Fibroblast of villous mesenchyme (primary cell): ENCODE measurements around the gene TMEFF1. TPM values are rescaled to one million over a fixed set of nuclear protein-coding genes. Genes with fewer than 3 reads are reported as not detected.

Source experiments
- DNase-seq: peaks from one replicate; pipeline ENCODE4 v3.0.0-alpha.2; 2010; ENCODE audit warnings: low read depth
- H3K4me3 ChIP-seq: 2 replicates; pipeline ENCODE4 v1.5.1; 2011; ENCODE audit warnings: low read depth, mild to moderate bottlenecking, low read length
- total RNA-seq: library from RNA; depleted of rRNA; stranded (reverse); fragments of >200 nt; gene quantifications from 2 replicates; pipeline ENCODE4 v1.2.3, GENCODE V29; 2012
- TF ChIP-seq, protein P1 (sequence below): IDR thresholded peaks from 2 replicates; pipeline ENCODE4 v1.5.1; 2012; ENCODE audit warnings: low read depth, mild to moderate bottlenecking, low read length; ENCODE audit not compliant: insufficient read depth

TMEFF1 gene
- total RNA-seq, 1 donor: 0.43 TPM

DNA sequence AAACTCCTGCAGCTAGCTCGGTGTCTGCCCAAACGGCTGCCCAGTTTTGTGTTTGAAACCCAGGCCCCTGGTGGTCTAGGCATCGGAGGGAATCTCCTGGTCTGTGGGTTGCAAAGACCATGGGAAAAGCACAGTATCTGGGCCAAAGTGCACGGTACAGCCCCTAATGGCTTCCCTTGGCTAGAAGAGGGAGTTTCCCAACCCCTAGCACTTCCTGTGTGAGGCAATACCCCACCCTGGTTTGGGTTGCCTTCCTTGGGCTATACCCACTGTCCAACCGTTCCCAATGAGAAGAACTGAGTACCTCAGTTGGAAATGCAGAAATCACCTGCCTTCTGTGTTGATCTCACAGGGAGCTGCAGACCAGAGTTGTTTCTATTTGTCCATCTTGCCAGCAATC lies 146.7 kb downstream of the TMEFF1 start:
- H3K4me3 ChIP-seq: no peak overlapping the region
- no peak for DNase-seq
- TF ChIP-seq, protein P1, sequence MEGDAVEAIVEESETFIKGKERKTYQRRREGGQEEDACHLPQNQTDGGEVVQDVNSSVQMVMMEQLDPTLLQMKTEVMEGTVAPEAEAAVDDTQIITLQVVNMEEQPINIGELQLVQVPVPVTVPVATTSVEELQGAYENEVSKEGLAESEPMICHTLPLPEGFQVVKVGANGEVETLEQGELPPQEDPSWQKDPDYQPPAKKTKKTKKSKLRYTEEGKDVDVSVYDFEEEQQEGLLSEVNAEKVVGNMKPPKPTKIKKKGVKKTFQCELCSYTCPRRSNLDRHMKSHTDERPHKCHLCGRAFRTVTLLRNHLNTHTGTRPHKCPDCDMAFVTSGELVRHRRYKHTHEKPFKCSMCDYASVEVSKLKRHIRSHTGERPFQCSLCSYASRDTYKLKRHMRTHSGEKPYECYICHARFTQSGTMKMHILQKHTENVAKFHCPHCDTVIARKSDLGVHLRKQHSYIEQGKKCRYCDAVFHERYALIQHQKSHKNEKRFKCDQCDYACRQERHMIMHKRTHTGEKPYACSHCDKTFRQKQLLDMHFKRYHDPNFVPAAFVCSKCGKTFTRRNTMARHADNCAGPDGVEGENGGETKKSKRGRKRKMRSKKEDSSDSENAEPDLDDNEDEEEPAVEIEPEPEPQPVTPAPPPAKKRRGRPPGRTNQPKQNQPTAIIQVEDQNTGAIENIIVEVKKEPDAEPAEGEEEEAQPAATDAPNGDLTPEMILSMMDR: no peak

DNA sequence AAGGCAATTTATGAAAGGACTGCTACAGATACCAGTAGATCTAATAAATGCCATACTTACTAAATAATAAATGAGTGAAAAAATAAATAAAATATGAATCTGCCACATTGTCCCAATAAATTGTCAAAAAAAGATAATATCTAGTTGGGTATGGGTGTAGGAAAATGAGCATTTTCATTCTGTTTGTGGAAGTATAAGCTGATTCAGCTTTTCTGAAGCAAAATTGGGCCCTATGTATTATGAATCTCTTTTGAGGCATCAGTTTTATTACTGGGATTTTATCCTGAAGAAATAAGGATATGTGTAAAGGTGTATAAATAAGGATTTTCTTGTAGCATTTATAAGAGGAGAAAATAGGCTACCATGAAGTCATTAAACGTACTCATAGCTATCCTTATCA lies 151.0 kb downstream of the TMEFF1 start:
- DNase-seq: no peak
- H3K4me3 ChIP-seq: no peak overlapping the region
- TF ChIP-seq, protein P1: no peak

DNA sequence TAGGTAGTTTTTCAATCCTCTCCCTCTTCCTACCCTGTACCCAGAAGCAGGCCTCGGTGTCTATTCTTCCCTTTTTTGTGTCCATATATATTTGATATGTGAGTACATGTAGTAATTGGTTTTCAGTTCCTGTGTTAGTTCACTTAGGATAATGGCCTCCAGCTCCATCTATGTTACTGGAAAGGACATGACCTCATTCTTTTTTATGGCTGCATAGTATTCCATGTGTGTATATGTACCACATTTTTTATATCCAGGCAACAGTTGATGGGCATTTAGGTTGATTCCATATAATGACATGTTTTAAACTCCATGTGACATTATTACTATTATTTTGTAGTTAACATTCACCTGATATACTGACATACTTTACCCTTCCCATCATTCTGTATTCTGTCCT lies 154.0 kb downstream of the TMEFF1 start:
- no peak for DNase-seq
- no peak overlapping the region for H3K4me3 ChIP-seq
- TF ChIP-seq, protein P1: no peak

Other genes starting within 250 kb of the TMEFF1 start
- 30.3 and 39.3 TPM in 2 replicates for gene TEX10, start 120.2 kb upstream of the TMEFF1 start, total RNA-seq
- gene MSANTD3, start 46.0 kb upstream of the TMEFF1 start, total RNA-seq: 71.5 and 82.9 TPM in 2 replicates
- 0.64 and 1.3 TPM in 2 replicates for gene CAVIN4, start 104.9 kb downstream of the TMEFF1 start, total RNA-seq